HG03060 (cell line): ENCODE data around the gene MICOS13.
"Not testable (repeated sequence)": the region's sequence is repeated elsewhere in the genome, so short reads cannot be mapped to it uniquely, and the experiment has no call there.

ENCODE experiments used
- ATAC-seq: cut with Tn5 transposase; IDR thresholded peaks from one replicate; pipeline ENCODE4 v1.9.1; 2021; ENCODE audit warnings: low read depth, moderate number of reproducible peaks; ENCODE audit not compliant: unreplicated experiment

MICOS13 gene

DNA sequence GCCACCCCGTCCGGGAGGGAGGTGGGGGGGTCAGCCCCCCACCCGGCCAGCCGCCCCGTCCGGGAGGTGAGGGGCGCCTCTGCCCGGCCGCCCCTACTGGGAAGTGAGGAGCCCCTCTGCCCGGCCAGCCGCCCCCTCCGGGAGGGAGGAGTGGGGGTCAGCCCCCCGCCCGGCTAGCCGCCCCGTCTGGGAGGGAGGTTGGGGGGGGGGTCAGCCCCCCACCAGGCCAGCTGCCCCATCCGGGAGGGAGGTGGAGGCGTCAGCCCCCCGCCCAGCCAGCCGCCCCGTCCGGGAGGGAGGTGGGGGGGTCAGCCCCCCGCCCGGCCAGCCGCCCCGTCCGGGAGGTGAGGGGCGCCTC is 21.7 kb upstream of the MICOS13 start:
- not testable (repeated sequence) for ATAC-seq

DNA sequence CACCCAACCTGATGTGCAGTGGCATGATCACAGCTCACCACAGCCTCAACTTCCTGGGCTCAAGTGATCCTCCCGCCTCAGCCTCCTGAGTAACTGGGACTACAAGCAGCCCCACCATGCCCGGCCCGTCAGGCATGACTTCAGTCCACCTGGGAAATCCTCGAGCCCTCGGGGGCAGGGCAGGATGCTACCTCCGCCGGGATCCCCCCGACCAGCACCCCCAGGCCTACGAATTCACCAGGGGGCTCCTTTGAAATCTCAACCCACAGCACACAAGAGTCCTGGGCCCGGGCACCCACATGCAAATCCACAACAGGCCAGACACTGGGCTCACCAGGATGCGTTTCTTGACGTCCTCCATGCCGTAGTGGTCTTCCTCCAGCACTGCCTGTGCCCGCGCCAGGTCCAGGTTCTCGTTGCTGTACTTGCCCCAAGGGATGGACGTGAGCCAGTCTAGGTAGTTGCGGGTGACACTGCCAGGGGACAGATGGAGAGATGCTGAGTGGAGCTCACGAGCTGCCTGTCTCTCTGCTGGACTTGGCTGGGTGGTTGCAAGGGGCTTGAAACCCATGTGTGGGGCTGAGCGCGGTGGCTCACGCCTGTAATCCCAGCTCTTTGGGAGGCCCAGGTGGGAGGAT is 20.3 kb upstream of the MICOS13 start:
- ATAC-seq: no peak

GRCh38 chr19:5698635-5699422 is 18.5 kb upstream of the MICOS13 start:
- ATAC-seq: no peak

- ATAC-seq: no peak
Measured at GRCh38 chr19:5697890-5698634, 17.7 kb upstream of the MICOS13 start.

- ATAC-seq: no peak
Measured at GRCh38 chr19:5697022-5697889, 16.9 kb upstream of the MICOS13 start.

DNA sequence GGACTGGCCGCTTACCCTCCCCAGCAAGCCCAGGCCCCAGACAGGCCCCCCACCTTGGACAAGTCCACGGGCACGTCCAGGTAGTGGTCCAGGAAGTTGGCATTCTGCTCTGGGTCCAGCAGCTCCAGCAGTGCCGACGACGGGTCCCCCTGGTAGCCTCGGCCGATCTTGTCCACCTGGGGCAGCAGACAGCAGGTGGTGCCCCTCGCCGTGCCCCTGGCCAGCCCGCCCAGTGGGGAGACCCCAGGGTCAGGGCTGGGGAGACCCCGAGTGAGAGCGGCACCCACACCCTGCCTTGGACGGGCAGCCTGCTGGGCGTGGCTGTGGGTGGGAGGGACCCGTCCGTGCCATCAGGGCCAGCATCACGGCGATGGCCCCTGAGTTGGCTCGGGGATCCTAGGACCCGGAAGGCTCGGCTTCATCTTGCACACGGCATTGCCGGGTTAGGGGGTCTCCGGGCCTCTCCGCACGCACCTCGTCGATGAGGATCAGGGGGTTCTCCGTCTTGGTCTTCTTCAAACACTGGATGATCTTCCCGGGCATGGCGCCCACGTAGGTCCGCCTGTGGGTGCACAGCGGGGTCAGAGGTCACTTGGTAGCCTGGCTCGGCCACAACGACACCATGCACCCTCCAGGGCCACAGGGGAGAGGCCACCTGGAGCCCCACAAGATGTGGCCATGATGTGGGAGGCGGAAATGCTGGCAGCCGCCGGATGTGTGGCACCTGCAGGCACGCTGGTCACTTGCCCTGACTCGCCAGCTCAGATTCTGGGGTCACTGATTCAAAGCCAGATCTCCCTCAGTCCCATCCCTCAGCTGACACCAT is 16.1 kb upstream of the MICOS13 start:
- no peak for ATAC-seq

DNA sequence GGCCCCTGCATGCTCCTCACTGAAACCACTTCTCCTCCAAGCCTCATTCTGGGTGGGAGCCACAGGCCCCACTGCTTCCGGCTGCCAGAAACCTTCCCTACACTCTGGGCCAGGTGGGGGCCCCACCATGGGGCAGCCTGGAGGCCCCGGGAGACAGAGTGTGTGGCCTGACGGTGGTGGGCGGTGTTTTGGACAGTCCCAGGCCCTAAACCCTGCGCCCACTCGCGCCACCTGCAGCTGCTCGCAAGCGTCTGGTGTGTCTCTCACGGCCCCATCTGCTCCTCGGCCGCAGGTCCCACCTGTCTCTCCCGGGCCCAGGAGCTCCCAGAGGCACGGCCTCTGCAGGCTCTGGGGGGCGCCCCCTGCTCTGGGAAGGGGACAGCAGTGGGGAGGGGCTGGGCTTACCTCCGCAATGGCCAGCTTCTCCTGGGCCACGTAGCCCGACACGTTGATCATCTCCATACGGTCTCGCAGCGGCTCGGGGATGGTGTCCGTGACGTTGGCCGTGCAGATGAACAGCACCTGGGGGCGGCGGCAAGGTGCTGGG is 15.4 kb upstream of the MICOS13 start:
- ATAC-seq: no peak

GRCh38 chr19:5694956-5695648 is 14.8 kb upstream of the MICOS13 start:
- no peak for ATAC-seq

DNA sequence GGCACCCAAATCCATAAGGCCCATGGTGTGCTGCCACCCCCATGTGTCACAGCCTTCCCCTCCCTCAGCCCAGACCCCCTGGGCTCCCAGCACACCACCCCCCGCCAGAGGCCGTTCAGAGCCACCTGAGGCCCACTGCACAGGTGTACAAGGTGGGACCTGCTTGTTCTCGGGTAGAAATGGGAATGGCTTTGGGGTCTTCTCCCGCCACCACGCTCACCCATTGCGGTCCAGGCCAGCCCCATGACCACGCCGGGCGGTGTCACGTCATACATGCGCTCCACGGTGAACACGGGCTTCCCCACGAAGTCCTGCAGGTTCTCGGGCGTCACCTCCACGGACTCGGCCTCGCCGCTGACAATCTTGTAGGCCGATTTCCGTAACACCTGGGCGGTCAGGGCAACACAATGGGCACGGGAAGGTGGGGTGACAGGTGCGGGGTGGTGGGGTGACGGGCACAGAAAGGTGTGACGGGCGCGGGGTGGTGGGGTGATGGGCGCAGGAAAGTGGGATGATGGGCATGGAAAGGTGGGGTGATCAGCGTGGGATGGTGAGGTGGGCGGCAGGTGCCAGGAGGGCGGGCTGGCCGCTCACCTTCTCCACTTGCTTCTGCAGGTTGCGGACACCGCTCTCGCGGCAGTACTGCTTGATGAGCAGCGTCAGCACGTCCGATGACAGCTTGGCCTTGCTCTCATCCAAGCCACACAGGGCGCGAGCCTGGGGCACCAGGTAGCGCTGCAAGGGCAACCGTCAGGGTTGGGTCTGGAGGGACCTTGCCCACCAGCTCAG is 14.0 kb upstream of the MICOS13 start:
- ATAC-seq: no peak

GRCh38 chr19:5693195-5694166 is 13.2 kb upstream of the MICOS13 start:
- no peak for ATAC-seq

DNA sequence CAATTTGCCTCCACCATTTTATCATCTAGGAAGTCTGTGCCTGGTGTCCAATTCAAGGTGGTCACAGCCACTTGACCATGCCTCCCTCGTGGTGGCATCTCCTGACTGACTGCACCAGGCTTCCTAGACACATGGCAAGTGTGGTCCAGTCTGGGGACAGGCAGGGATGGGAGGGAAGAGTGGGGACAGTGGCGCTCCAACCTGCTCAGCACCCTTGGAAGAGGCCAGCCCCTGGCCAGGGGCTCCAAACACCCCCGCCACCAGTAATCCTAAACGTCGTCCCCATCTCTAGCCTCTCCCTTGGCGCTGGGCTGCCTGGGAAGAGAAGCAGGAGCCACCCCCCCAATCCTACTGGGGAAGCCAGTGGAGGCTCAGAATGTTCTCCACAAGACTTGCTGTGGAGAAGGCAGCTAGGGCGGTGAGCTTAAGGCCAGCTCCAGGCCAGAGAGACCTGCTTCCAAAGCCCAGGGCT is 12.4 kb upstream of the MICOS13 start:
- no peak for ATAC-seq

DNA sequence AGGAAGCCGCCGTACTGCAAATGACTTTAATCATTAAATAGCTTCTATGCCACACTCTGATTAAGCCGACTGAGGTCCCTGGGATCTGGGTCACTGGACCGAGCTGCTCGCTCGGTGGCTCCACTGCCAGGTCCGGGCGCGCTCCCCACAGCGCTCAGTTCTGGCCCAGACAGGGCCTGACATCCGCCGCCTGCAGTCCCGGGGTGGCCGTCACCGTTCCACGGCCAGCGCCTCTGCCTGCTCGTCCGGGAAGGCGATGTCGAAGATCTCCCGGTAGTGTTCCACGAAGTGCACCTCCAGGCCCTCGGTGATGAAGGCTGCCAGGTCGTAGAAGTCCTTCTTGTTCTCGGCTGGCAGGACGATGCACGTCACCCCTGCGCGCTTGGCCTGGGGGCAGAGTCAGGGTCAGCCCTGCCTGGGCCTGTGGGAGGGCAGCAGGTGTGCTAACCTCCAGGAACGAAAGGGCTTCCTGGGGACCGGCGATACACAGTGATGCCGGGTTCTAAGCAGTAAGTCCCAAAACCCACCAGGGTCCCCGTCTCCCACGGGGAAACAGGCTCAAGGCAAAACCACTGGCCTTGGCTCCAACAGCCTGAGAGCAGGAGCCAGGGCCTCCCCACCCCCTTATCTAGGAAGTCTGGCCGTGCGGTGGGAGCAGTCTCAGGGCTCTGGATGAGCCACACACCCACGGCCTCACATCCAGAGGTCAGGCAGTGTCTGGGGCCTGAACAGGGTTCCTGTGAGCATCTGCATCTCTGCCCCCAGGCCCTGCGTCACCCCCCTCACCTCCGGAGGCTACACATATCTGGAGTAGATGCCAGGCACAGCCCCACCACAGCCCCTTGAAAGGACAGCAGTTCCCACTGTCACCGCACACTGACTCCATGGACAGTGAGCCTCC is 11.8 kb upstream of the MICOS13 start:
- no peak for ATAC-seq

- ATAC-seq: no peak
Measured at GRCh38 chr19:5690955-5691821, 10.9 kb upstream of the MICOS13 start.

DNA sequence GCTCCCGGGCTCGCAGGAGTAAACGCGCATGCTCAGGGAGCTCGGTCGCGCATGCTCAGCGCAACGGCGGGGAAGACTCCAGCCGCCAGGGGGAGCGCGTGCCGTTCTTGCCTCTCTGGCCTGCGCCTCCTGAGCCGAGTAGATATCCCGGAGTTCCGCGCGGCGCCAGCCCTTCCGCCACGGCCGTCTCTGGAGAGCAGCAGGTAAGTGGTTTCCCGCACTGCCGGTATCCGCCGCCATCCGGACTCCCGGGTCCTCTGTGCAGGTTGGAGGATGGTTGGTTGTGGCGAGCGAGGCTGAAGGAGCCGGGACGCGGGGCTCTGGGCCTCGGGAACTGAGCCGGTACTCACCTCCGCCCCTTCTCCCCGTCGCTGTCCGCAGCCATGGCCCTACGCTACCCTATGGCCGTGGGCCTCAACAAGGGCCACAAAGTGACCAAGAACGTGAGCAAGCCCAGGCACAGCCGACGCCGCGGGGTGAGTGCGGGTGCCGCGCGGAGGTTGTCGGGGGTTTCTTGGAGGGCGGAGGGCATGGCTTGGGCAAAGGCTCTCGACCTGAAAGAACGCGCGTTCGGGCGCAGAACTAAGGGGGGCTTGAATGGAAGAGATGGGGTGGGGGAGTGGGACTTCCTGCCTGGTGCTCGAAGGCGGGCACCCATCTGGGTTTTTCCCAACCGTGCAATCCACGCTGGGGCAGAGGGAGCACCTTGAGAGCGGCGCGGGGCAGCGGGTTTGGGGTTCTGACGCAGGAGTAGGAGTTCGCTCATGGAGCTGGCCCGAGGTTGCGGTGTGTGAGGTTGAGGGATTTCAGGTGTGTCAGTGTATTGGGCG is 10.0 kb upstream of the MICOS13 start, which contains the start of gene RPL36:
TSS of gene RPL36 (plus strand) at position 171 of the 830 bp plus-strand sequence. CDS start at position 384, 213 bp downstream.
- ATAC-seq: no peak
